ENCODE data around the gene DUSP5.

DUSP5 gene

DNA sequence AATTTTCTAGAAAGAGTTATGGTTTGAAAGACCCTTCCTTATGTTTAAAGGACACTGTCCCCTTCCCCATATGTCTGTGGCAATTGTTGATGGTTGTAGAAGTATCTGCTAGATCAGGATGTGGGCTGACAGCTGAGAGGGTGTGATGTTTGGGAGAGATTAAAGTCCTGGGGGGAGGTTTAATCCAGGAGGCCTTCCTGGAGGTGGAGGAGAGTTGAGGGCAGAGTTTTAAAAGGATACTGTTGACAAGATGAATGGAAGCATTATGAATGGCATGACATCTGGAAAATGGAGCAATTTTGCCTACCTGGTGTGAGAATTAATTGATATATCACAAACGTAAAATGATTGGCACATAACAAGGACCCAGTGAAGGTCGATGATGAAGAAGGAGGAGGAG is 36.9 kb downstream of the DUSP5 start:
- no peaks in the 10 kb centered on the region for H3K9me3 ChIP-seq (ENCODE audit: control insufficient read depth, insufficient read depth, low read length)
- no peaks in the 10 kb centered on the region for H3K27me3 ChIP-seq (ENCODE audit: control insufficient read depth, insufficient read depth, low read length)
- no peak overlapping the region for H3K4me3 ChIP-seq (ENCODE audit: low read depth, low read length)
- no peaks in the 10 kb centered on the region for H3K36me3 ChIP-seq (ENCODE audit: control insufficient read depth, insufficient read depth, low read length)
- peaks cover 10% of the 10 kb centered on the region for H3K4me1 ChIP-seq (ENCODE audit: control insufficient read depth, insufficient read depth, low read length)
- H3K27ac ChIP-seq (ENCODE audit: low read depth, low read length) = no peak overlapping the region
- H3K9ac ChIP-seq (ENCODE audit: low read depth, low read length) = no peak overlapping the region

- Histone ChIP-seq H3K36me3 (ENCODE audit: control insufficient read depth, insufficient read depth, low read length) (no peaks in the 10 kb centered on the region), H3K9ac (ENCODE audit: low read depth, low read length) (no peak overlapping the region), H3K27me3 (ENCODE audit: control insufficient read depth, insufficient read depth, low read length) (no peaks in the 10 kb centered on the region), H3K4me1 (ENCODE audit: control insufficient read depth, insufficient read depth, low read length) (0 out of 2 replicates have a peak, but pooled peaks cover 3% of the 10 kb centered on the region), H3K9me3 (ENCODE audit: control insufficient read depth, insufficient read depth, low read length) (no peaks in the 10 kb centered on the region), H3K27ac (ENCODE audit: low read depth, low read length) (no peak overlapping the region), H3K4me3 (ENCODE audit: low read depth, low read length) (no peak overlapping the region)
Measured at GRCh38 chr10:110535958-110536891, 38.5 kb downstream of the DUSP5 start.

DNA sequence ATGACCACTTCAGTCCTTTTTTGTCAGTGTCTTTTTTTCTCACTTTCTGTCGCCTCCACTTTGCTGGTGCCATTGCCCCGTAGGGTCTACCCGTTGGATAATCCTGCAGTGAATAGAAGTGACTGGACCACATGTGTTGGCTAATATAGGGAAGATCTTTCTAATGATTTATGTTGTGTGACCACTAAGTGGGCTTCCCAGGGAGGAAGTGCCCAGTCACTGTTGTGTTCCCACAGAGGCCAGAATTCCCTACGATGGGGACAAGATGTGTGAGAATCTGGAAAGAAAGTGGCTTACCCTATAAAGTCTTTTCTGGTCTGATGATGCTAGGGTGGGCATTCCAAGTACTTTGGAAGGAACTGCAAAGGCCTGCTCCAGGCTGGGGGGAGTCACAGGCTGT is 41.4 kb downstream of the DUSP5 start:
- no peaks in the 10 kb centered on the region for H3K9me3 ChIP-seq (ENCODE audit: control insufficient read depth, insufficient read depth, low read length)
- no peaks in the 10 kb centered on the region for H3K27me3 ChIP-seq (ENCODE audit: control insufficient read depth, insufficient read depth, low read length)
- no peak overlapping the region for H3K27ac ChIP-seq (ENCODE audit: low read depth, low read length)
- no peak overlapping the region for H3K9ac ChIP-seq (ENCODE audit: low read depth, low read length)
- H3K4me3 ChIP-seq (ENCODE audit: low read depth, low read length) = no peak overlapping the region
- H3K36me3 ChIP-seq (ENCODE audit: control insufficient read depth, insufficient read depth, low read length) = no peaks in the 10 kb centered on the region
- H3K4me1 ChIP-seq (ENCODE audit: control insufficient read depth, insufficient read depth, low read length) = 0 out of 2 replicates have a peak, but pooled peaks cover 3% of the 10 kb centered on the region

GRCh38 chr10:110540031-110540430 is 42.3 kb downstream of the DUSP5 start:
- H3K4me1 ChIP-seq (ENCODE audit: control insufficient read depth, insufficient read depth, low read length) = 0 out of 2 replicates have a peak, but pooled peaks cover 3% of the 10 kb centered on the region
- H3K27ac ChIP-seq (ENCODE audit: low read depth, low read length) = no peak overlapping the region
- no peak overlapping the region for H3K9ac ChIP-seq (ENCODE audit: low read depth, low read length)
- no peaks in the 10 kb centered on the region for H3K27me3 ChIP-seq (ENCODE audit: control insufficient read depth, insufficient read depth, low read length)
- H3K4me3 ChIP-seq (ENCODE audit: low read depth, low read length) = no peak overlapping the region
- H3K9me3 ChIP-seq (ENCODE audit: control insufficient read depth, insufficient read depth, low read length) = no peaks in the 10 kb centered on the region
- H3K36me3 ChIP-seq (ENCODE audit: control insufficient read depth, insufficient read depth, low read length) = no peaks in the 10 kb centered on the region

- no peak overlapping the region for H3K9ac ChIP-seq (ENCODE audit: low read depth, low read length)
- H3K27ac ChIP-seq (ENCODE audit: low read depth, low read length) = no peak overlapping the region
- no peaks in the 10 kb centered on the region for H3K9me3 ChIP-seq (ENCODE audit: control insufficient read depth, insufficient read depth, low read length)
- H3K27me3 ChIP-seq (ENCODE audit: control insufficient read depth, insufficient read depth, low read length) = no peaks in the 10 kb centered on the region; the same call in 1 of the 2 replicates
- H3K4me3 ChIP-seq (ENCODE audit: low read depth, low read length) = no peak overlapping the region
- peaks cover 5% of the 10 kb centered on the region for H3K4me1 ChIP-seq (ENCODE audit: control insufficient read depth, insufficient read depth, low read length)
- no peaks in the 10 kb centered on the region for H3K36me3 ChIP-seq (ENCODE audit: control insufficient read depth, insufficient read depth, low read length)
Measured at GRCh38 chr10:110544958-110545537, 47.3 kb downstream of the DUSP5 start.

DNA sequence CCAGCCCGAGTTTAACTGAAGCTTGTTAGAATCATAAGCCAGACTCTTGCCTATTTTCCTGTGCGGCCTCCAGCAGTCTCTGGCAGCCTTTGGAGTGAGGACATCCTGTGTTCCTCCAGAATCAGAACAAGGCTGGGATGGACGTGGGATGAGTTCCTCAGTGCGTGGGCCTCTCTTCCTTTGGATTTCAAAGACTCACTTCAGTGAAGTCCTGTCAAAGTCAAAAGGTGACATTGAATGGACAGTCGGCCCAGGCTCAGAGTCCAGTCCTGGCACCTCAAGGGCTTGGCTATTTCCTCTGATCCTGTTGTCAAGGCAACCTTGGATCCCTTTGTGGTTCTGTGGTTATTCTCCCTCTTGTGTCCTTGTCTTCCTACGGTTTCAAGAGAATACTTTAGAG is 48.4 kb downstream of the DUSP5 start:
- H3K4me3 ChIP-seq (ENCODE audit: low read depth, low read length) = no peak overlapping the region

DNA sequence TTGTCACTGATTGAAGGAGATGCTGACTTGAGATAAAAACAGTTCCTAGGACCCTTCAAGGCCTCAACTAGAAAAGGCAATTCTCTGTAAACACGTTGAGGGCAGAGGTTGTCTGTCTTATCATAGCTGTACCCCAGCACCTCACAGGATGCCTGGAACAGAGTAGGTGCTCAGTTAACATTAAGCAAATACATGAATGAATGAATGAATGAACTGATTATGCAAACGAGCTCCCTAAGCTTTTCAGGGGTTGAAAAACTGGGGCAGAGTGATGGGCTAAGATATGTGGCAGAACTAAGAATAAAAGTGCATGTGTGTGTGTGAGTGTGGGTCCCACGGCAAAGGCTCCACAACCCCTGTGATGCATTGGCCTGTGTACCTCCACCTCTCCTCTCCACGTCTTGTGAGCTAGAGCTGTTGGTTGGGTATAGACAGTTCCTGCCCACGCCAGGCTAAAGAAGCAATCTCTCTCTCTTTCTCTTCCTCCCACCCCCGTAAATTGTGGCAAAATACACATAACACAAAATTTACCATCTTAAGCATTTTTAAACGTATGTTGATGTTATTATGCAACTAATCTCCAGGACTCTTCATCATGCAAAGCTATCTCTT is 48.9 kb downstream of the DUSP5 start:
- Histone ChIP-seq H3K36me3 (ENCODE audit: control insufficient read depth, insufficient read depth, low read length) (no peaks in the 10 kb centered on the region), H3K27me3 (ENCODE audit: control insufficient read depth, insufficient read depth, low read length) (no peaks in the 10 kb centered on the region; the same call in 1 of the 2 replicates), H3K9ac (ENCODE audit: low read depth, low read length) (no peak overlapping the region), H3K9me3 (ENCODE audit: control insufficient read depth, insufficient read depth, low read length) (no peaks in the 10 kb centered on the region), H3K4me1 (ENCODE audit: control insufficient read depth, insufficient read depth, low read length) (peaks cover 5% of the 10 kb centered on the region), H3K27ac (ENCODE audit: low read depth, low read length) (no peak overlapping the region), H3K4me3 (ENCODE audit: low read depth, low read length) (no peak overlapping the region)

More for the DNA sequence above, 48.4 kb downstream of the DUSP5 start:
- H3K9ac ChIP-seq (ENCODE audit: low read depth, low read length) = no peak overlapping the region
- H3K9me3 ChIP-seq (ENCODE audit: control insufficient read depth, insufficient read depth, low read length) = no peaks in the 10 kb centered on the region
- no peaks in the 10 kb centered on the region; the same call in 1 of the 2 replicates for H3K27me3 ChIP-seq (ENCODE audit: control insufficient read depth, insufficient read depth, low read length)
- peaks cover 5% of the 10 kb centered on the region for H3K4me1 ChIP-seq (ENCODE audit: control insufficient read depth, insufficient read depth, low read length)
- no peaks in the 10 kb centered on the region for H3K36me3 ChIP-seq (ENCODE audit: control insufficient read depth, insufficient read depth, low read length)
- H3K27ac ChIP-seq (ENCODE audit: low read depth, low read length) = no peak overlapping the region

DNA sequence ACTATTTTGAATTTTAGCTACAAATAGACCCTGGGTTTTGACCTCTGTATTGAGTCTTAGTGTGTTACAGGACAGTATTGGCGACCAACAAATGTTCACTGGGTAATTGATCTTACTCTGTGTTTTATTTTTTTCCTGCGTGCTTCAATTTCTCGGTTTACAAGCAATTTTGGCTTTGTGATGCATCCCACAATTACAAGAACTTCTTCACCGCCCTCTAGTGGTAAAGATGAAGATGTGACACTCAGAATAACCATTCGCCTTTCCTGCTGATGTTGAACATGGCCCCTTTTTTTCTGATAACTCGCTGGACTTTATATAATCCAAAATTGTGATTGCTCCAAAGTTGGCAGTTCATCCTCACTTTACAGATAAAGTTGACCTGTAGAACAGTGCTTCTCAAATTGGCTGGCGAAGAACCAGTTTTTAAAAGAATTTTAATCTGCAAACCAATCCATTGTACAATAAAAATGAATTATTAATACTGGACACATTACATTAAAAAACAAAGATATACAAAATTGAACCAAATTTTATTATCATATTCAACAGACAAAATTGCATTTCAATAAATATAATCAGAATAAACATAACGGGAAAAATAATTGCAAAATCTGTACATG is 49.5 kb downstream of the DUSP5 start:
- Histone ChIP-seq H3K27ac (ENCODE audit: low read depth, low read length) (no peak overlapping the region), H3K27me3 (ENCODE audit: control insufficient read depth, insufficient read depth, low read length) (no peaks in the 10 kb centered on the region; the same call in 1 of the 2 replicates), H3K4me1 (ENCODE audit: control insufficient read depth, insufficient read depth, low read length) (peaks cover 5% of the 10 kb centered on the region), H3K9me3 (ENCODE audit: control insufficient read depth, insufficient read depth, low read length) (no peaks in the 10 kb centered on the region), H3K36me3 (ENCODE audit: control insufficient read depth, insufficient read depth, low read length) (no peaks in the 10 kb centered on the region), H3K9ac (ENCODE audit: low read depth, low read length) (no peak overlapping the region), H3K4me3 (ENCODE audit: low read depth, low read length) (no peak overlapping the region)

DNA sequence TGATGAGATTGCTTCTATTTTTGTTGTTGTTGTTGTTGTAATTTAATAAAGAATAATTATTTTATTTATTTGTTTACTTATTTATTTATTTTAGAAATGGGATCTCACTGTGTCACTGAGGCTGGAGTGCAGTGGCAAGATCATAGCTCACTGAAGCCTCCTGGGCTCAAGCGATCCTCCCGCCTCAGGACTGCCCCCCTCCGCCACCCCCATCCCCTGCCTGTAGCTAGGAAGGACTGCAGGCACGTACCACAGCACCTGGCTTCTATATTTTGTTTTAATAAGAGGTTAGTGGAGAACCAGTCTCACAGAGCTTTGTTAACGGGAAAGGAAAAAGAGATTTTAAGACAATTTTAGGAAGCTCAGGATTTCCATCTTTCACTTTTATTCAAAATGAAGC is 50.3 kb downstream of the DUSP5 start:
- no peaks in the 10 kb centered on the region; the same call in 1 of the 2 replicates for H3K27me3 ChIP-seq (ENCODE audit: control insufficient read depth, insufficient read depth, low read length)
- H3K27ac ChIP-seq (ENCODE audit: low read depth, low read length) = no peak overlapping the region
- no peaks in the 10 kb centered on the region for H3K36me3 ChIP-seq (ENCODE audit: control insufficient read depth, insufficient read depth, low read length)
- no peaks in the 10 kb centered on the region for H3K9me3 ChIP-seq (ENCODE audit: control insufficient read depth, insufficient read depth, low read length)
- H3K4me3 ChIP-seq (ENCODE audit: low read depth, low read length) = no peak overlapping the region
- H3K4me1 ChIP-seq (ENCODE audit: control insufficient read depth, insufficient read depth, low read length) = peaks cover 5% of the 10 kb centered on the region
- no peak overlapping the region for H3K9ac ChIP-seq (ENCODE audit: low read depth, low read length)

GRCh38 chr10:110549211-110549610 is 51.5 kb downstream of the DUSP5 start:
- Histone ChIP-seq H3K36me3 (ENCODE audit: control insufficient read depth, insufficient read depth, low read length) (no peaks in the 10 kb centered on the region), H3K27ac (ENCODE audit: low read depth, low read length) (no peak overlapping the region), H3K4me1 (ENCODE audit: control insufficient read depth, insufficient read depth, low read length) (peaks cover 12% of the 10 kb centered on the region), H3K9ac (ENCODE audit: low read depth, low read length) (no peak overlapping the region), H3K4me3 (ENCODE audit: low read depth, low read length) (no peak overlapping the region), H3K27me3 (ENCODE audit: control insufficient read depth, insufficient read depth, low read length) (no peaks in the 10 kb centered on the region; the same call in 1 of the 2 replicates), H3K9me3 (ENCODE audit: control insufficient read depth, insufficient read depth, low read length) (no peaks in the 10 kb centered on the region)

Data from HUES48 (cell line).